B cell (primary cell): Measurements from ENCODE around the gene ITPKB.

Experiments used
- CTCF ChIP-seq: fragments of 200-600 bp; IDR thresholded peaks from one replicate; pipeline ENCODE4 v1.8.0; 2022; ENCODE audit warnings: antibody characterized with exemption, mild to moderate bottlenecking
- EZH2 ChIP-seq: IDR thresholded peaks from 2 replicates; pipeline ENCODE4 v1.6.1; 2012; ENCODE audit warnings: borderline replicate concordance, low read depth, mild to moderate bottlenecking, moderate library complexity, low read length; ENCODE audit not compliant: insufficient read depth, poor library complexity, severe bottlenecking

- TF ChIP-seq CTCF (no peak), EZH2 (no peak)
These were observed 106.8 kb downstream of the ITPKB start for GRCh38 chr1:226632169-226632879.
